Left ventricle myocardium inferior (tissue), 1 donor: ENCODE measurements around the gene FTO. TPM values are rescaled to one million over a fixed set of nuclear protein-coding genes. Genes with fewer than 3 reads are reported as not detected.
"Not testable (repeated sequence)": the region's sequence is repeated elsewhere in the genome, so short reads cannot be mapped to it uniquely, and the experiment has no call there.

Source experiments
- DNase-seq: peaks from one replicate; pipeline ENCODE4 v3.0.0-alpha.2; 2020
- H3K27ac ChIP-seq: fragments of 200-600 bp; replicated peaks from 2 replicates; pipeline ENCODE4 v1.8.0; 2021
- H3K27me3 ChIP-seq: fragments of 200-600 bp; 2 replicates; pipeline ENCODE4 v1.8.0; 2021; ENCODE audit warnings: low read depth
- H3K36me3 ChIP-seq: fragments of 200-600 bp; 2 replicates; pipeline ENCODE4 v1.8.0; 2021
- H3K4me1 ChIP-seq: fragments of 200-600 bp; 2 replicates; pipeline ENCODE4 v1.8.0; 2021
- H3K4me3 ChIP-seq: fragments of 200-600 bp; 2 replicates; pipeline ENCODE4 v1.8.0; 2021; ENCODE audit warnings: mild to moderate bottlenecking, moderate library complexity
- H3K9me3 ChIP-seq: fragments of 200-600 bp; replicated peaks from 2 replicates; pipeline ENCODE4 v1.8.0; 2021
- CTCF ChIP-seq: fragments of 200-600 bp; IDR thresholded peaks from 2 replicates; pipeline ENCODE4 v1.8.0; 2021; ENCODE audit warnings: antibody characterized with exemption, mild to moderate bottlenecking, borderline replicate concordance
- intact Hi-C: fragments of 100-400 bp; cut with micrococcal nuclease; formaldehyde crosslinking; loops from one replicate; pipeline ENCODE4 v1.11.0; 2022
- total RNA-seq: library from RNA; stranded (reverse); fragmentation: NEBNext Ultra II Directional; extraction: Animal tissue kit (Norgen Biotek cat#: 25700); gene quantifications from one replicate; pipeline ENCODE4 v1.2.1, GENCODE V29; 2021
- donor health status: DM: no; HTN: yes; CAD: no; lungs with severe emphysema.

Gene FTO
- total RNA-seq, 1 donor from 2014 or later: 78.4 TPM

- no peaks in the 10 kb centered on the region for H3K4me1 ChIP-seq
- no peaks in the 10 kb centered on the region for H3K27me3 ChIP-seq
- intact Hi-C loops: no loop called here
- H3K36me3 ChIP-seq: peaks cover 10% of the 10 kb centered on the region
- TF ChIP-seq CTCF: no peak
- H3K9me3 ChIP-seq: no peaks in the 10 kb centered on the region
- H3K4me3 ChIP-seq: no peak overlapping the region
- DNase-seq: no peak
- no peak overlapping the region for H3K27ac ChIP-seq
Measured at GRCh38 chr16:53680756-53681155, 23.2 kb upstream of the FTO start.

GRCh38 chr16:53681354-53681753, 22.6 kb upstream of the FTO start:
- intact Hi-C loops: no loop called here
- H3K9me3 ChIP-seq: no peaks in the 10 kb centered on the region
- no peak overlapping the region for H3K4me3 ChIP-seq
- no peak overlapping the region for H3K27ac ChIP-seq
- TF ChIP-seq CTCF: no peak
- H3K27me3 ChIP-seq: no peaks in the 10 kb centered on the region
- no peaks in the 10 kb centered on the region for H3K4me1 ChIP-seq
- DNase-seq: no peak
- peaks cover 10% of the 10 kb centered on the region for H3K36me3 ChIP-seq

- intact Hi-C loops, H3K27ac ChIP-seq: not testable (repeated sequence)
Measured at GRCh38 chr16:53685334-53685733, 18.6 kb upstream of the FTO start.

GRCh38 chr16:53686710-53687109, 17.2 kb upstream of the FTO start:
- Histone ChIP-seq H3K27me3 (no peaks in the 10 kb centered on the region), H3K27ac (no peak overlapping the region), H3K9me3 (no peaks in the 10 kb centered on the region), H3K4me1 (no peaks in the 10 kb centered on the region), H3K4me3 (no peak overlapping the region), H3K36me3 (peaks cover 14% of the 10 kb centered on the region)
- DNase-seq: no peak
- intact Hi-C loops: no loop called here
- TF ChIP-seq CTCF: no peak

More at GRCh38 chr16:53685334-53685733, 18.6 kb upstream of the FTO start:
- not testable (repeated sequence) for H3K9me3 ChIP-seq, H3K4me1 ChIP-seq, H3K27me3 ChIP-seq, DNase-seq, H3K4me3 ChIP-seq
- peaks cover 14% of the 10 kb centered on the region for H3K36me3 ChIP-seq

GRCh38 chr16:53689636-53690035, 14.3 kb upstream of the FTO start:
- Histone ChIP-seq H3K9me3 (no peaks in the 10 kb centered on the region), H3K4me3 (no peak overlapping the region), H3K27ac (no peak overlapping the region), H3K36me3 (peaks cover 14% of the 10 kb centered on the region), H3K27me3 (no peaks in the 10 kb centered on the region), H3K4me1 (no peaks in the 10 kb centered on the region)
- DNase-seq: no peak
- no peak for TF ChIP-seq CTCF
- intact Hi-C loops: no loop called here

GRCh38 chr16:53690771-53691170, 13.2 kb upstream of the FTO start:
- H3K36me3 ChIP-seq: peaks cover 5% of the 10 kb centered on the region
- no peak overlapping the region for H3K27ac ChIP-seq
- DNase-seq: no peak
- H3K4me3 ChIP-seq: no peak overlapping the region
- H3K9me3 ChIP-seq: no peaks in the 10 kb centered on the region
- intact Hi-C loops: no loop called here
- TF ChIP-seq CTCF: no peak
- no peaks in the 10 kb centered on the region for H3K27me3 ChIP-seq
- no peaks in the 10 kb centered on the region for H3K4me1 ChIP-seq
